Stimulated activated CD8-positive, alpha-beta memory T cell treated with anti-CD3 and anti-CD28 coated beads, Interleukin-4, amount 100 ng/mL, for 24 hours (primary cell): ENCODE results near the gene KLHL30.
A peak's percentile ranks its signal among the peaks of the same experiment; 100 is the strongest.

Experiments used
- DNase-seq: peaks from one replicate; pipeline ENCODE4 v3.0.0-alpha.2; 2020; ENCODE audit warnings: low read depth

KLHL30 gene

DNA sequence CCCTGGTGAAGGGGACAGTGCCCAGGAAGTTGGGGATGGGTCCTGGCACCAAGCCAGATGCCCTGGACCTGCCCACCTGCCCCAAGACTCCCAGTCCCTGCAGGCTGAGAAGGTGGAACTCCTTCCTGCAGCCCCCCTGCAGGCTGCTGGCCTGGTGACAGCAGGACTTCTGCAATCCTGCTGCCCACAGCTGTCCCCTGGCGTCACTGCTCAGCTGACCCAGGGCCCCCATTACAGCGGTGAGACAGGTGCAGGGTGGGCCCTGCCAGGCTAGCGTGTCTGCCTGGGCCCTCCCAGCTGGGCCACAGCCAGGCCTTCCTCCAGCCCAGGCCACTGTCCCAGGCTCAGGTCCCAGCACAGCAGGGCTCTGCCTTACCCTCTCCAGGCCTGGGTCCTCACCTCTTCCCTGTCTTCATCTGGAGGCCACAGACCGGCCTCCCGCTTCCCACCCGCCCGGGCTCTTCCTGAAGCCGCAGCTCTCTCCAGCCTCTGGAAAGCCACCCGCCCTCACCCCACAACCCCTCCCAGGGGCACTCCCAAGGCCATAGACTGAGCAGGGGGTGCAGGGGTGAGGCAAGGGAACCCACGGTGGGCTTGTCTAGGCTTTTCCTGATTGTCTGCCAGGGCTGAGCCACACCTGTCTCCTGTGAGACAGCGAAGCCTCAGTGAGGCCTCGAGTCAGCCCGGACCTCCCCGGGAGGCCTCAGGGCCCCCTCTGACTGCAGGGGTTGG is 11.5 kb downstream of the KLHL30 start:
- no peak for DNase-seq

DNA sequence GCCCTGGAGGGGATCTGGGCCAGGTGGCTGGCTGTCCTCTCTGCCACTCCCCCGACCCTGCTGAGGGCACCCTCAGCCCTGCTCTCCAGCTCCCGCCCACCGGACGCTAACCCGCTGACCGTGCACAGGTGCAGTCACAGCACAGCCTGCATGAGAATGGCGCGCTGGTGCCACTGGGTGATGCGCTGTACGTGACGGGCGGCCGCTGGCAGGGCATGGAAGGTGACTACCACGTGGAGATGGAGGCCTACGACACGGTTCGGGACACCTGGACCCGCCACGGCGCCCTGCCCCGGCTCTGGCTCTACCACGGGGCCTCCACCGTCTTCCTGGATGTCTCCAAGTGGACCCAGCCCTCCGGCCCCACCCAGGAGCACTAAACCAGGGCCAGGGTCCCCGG is 12.2 kb downstream of the KLHL30 start:
- DNase-seq, result no peak

DNA sequence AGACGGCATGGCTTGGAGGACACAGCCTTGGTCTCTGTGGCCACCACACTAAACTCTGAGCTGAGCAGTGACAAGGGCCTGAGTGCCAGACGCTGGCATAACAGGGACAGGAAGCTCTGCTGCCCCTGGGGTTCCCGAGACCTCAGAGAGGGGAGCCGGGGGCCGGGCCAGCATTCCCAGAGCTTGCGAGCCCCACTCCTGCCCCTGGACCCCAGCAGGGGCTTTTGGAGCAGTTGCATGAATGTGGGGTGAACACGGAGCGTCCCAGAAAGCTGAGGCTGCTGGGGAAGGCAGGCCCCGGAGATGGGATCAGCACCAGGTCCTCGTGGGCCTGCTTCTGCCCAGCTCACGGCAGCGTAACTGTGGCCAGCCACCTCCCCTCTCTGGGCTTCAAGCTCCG is 12.7 kb downstream of the KLHL30 start:
- DNase-seq, result no peak

GRCh38 chr2:238151628-238152235 is 13.3 kb downstream of the KLHL30 start:
- no peak for DNase-seq

DNA sequence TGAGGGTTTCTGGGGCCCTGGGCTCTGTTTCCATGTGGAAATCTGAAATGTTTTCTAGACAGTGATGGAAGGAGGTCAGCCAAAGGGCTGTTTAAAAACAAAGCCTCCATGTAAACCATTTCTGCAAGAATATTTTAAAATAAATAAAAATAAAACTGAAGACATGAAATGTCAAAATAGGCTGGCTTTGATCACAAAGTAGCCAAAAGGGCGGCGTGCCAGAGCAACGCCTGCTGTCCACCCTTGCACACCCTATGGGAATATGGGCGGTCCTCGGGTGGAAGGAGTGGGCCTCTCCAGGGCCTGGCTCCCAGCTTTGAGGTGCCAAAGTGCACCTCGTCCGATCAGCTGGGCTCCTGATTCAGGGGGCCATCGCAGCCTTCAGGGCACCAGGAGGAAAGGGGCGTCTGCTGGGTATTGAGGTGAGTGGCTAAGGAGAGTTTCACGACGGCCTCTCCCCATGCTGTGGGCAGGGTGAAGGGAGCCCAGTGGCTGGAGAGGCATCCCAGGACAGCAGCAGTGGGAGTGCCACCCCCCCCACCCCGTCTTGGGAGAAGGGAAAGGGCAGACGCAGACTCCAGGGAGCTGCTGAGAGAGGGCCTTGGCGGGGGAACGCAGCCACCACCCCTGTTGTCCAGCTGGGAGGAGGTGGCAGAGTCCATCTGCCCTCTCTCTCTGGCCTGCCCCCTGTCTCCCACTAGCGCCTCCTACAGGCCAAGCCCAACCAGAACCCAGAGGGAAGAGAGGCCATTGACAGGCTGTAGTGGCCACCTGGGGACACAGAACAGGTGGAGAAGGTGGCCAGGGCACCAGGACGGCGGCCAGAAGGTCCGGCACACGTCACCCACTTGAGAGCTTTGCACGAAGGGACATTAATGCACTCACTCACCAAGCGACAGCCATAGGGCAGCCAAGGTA is 14.6 kb downstream of the KLHL30 start:
- DNase-seq, result no peak

- DNase-seq, result no peak
Measured at GRCh38 chr2:238154570-238154969, 16.1 kb downstream of the KLHL30 start.

DNA sequence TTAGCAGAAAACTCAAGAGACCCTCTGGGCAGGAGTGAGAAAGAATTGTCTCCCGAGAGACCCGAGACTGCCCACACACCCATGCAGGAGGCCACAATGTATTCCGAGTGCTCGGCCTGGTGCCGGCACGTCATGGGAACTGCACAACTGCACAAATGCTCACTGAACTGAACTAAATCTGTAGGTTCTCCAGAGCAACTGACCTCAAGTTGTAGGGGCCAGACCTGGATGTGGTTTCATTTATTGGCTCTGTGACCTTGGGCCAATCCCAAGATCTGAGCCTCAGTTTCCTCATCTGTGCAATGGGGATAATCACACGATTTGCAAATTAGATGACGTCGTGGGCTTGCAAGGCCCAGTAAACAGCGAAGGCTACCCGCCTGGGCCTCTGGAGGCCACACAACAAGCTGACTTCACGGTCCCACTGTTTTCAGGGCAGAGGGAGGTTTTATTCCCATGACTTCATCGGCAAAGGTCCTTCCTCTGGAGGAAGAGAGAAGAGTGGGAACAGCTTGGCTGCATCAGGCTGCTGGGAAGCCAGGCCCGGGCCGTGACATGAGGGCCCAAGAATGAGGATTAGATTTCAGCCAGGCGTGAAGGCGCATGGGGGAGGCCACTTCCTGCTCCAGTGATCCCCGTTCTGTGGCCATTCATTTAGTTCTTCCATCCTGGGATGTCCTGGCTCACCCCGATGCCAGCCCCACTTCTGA is 16.7 kb downstream of the KLHL30 start:
- DNase-seq, result no peak

GRCh38 chr2:238155761-238156694 is 17.6 kb downstream of the KLHL30 start:
- no peak for DNase-seq

- DNase-seq, result no peak
Measured at GRCh38 chr2:238157506-238158017, 19.1 kb downstream of the KLHL30 start.

DNA sequence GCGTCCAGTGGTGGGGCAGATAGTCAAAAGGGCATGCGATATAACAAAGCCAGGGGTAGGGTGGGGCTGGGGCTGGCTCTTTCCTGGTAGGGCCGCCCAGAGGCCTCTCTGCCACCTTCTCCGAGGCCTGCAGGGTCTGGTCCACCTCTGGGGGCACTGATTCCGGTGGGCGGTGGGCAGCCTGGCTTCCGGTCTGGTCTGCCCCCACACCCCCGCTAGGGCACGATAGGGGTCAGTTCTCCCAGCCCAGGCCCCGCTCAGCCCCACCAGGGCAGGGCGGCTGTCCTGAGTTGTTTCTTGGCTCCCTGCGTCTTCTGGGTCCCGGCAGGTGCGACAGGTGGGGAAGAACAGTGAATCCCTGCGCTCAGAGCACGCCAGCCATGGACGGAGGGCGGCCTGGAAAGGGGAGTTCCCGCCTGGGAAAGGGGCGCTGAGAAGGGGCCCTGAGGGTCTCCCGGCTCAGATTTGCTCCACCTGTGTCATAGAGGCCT is 19.6 kb downstream of the KLHL30 start:
- no peak for DNase-seq

DNA sequence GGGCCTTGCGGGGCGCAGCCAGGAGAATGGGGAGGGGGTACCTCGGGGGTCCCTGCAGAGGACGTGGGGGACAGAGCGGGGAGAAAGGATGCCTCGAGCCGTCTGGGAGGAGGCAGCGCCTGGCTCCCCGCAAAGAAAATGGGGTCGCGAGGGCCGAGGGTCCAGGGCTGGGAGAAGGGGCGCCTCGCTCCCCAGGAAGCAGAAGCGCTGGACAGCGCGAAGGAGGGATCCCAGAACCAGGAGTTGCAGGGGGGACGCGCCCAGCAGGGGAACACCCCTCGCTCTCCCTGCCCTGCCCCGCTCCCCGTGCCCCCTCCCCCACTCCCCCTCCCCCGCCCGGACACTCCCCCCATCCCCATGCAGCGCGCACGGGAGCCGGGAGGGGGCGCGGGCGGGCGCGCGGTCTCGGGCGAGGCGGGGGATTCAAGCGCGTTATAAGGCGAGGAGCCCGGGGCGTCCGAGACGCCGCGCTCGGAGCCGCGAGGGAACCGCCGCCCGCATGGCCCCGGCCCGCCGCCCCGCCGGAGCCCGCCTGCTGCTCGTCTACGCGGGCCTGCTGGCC is 20.1 kb downstream of the KLHL30 start, which contains the start of gene ERFE:
Gene ERFE (plus strand): TSS at position 462 of the 562 bp plus-strand sequence. CDS start 38 bp downstream, at position 500.
- DNase-seq, result peak; percentile 33

DNA sequence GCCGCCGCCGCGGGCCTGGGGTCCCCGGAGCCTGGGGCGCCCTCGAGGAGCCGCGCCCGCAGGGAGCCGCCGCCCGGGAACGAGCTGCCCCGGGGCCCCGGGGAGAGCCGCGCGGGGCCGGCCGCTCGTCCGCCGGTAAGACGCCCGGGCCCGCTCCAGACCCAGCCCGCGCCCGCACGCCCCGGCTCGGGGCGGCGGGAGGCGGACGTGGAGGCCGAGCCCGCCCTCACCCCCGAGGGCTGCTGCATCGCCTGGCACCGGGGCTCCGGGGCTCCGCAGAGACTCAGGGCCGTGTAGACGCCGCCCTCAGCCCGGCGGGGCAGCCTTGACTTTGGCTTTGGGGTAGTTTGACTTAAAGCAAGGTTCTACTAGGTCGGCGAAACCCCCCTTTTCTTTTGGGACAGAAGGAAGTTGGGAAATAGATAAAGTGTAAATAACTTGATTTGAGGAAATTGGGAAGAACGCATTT is 20.6 kb downstream of the KLHL30 start:
- DNase-seq, result peak; percentile 9

GRCh38 chr2:238159661-238160205 is 21.3 kb downstream of the KLHL30 start:
- DNase-seq, result no peak

DNA sequence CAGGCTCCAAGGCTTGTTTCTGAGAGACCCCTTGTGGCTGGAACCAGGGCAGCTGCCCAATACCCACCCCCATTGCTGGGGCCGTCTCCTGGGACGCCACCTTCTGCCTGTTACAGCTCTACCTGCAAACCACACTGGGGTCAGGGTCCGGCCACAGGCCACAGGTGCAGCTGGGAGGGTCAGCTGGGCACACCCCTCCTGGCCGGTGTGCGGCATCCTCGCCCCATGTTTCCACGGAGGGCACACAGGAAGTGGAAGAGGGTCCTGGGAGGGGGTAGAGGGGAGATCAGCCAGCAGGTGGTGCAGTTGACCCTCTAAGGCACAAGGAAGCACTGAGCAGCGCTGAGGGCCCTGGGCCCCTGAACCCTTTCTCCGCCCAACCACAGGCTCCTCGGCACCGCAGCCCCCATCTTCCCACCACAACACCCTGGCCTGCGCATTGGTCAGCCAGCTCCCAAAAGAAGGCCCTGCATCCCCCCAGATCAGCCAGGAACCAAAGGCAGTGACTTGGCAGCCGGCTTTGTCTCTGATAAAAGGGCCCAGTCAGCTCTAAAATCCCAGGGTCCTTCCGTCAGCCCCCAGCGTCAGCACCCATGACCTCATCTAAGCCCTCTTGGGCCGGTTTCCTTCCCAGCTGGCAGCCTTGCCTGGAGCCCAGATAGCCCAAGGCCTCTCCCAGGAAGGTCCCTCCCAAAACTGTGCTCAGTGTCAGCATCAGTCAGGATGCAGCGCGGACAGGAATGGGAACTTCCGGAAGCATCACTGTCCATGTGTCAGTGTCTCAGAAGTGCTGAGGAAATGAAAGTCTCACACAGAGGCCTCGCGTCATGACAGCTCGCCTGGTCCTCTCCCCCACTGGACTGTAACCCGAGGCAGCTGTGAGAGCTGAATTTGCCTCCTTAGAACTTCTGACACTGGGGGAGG is 22.0 kb downstream of the KLHL30 start:
- no peak for DNase-seq

- no peak for DNase-seq
Measured at GRCh38 chr2:238161291-238162051, 23.0 kb downstream of the KLHL30 start.

DNA sequence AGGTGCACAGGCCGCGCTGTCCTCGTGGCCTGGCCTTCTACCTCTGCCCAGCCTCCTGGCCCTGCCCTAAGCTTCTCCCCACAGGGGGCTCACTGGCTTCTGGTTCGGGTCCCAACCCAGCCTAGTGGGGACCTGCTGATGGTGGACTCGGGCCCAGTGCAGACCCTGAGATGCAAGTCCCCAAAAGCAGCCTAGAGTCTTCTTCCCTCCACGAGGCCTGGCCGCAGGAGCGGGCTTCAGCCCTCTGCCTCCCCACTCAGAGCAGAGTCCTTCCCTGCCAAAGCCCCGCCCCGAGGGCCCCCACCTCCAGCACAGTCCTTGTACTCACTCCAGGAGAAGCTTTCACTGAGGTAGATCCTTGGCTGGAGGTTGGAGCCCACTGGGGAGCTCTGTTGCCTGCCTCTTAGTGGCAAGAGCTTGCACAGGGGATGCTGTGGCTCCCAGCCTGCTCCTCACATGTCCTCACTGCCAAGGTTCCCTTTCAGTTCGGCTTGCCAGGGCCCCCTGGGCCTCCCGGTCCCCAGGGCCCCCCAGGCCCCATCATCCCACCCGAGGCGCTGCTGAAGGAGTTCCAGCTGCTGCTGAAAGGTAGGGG is 23.9 kb downstream of the KLHL30 start:
- no peak for DNase-seq

GRCh38 chr2:238162846-238163441 is 24.5 kb downstream of the KLHL30 start:
- no peak for DNase-seq
